Endometrial microvascular endothelial cells (primary cell): ENCODE data around the gene LTO1. TPM values are rescaled to one million over a fixed set of nuclear protein-coding genes. Genes with fewer than 3 reads are reported as not detected.

Experiments
- in situ Hi-C: cut with HindIII; loops from 2 replicates; pipeline ENCODE4 v1.10.0; 2017; ENCODE audit warnings: low sequenced_read_pairs, low pct_unique_long_range_greater_than_20kb; ENCODE audit errors: inconsistent ontology term
- total RNA-seq: library from RNA; depleted of rRNA; stranded (reverse); fragments of >200 nt; gene quantifications from one replicate; pipeline ENCODE4 v1.2.3, GENCODE V29; 2015; ENCODE audit errors: inconsistent ontology term

The LTO1 gene
- total RNA-seq, 1 donor from 2014 or later = 18.4 TPM

DNA sequence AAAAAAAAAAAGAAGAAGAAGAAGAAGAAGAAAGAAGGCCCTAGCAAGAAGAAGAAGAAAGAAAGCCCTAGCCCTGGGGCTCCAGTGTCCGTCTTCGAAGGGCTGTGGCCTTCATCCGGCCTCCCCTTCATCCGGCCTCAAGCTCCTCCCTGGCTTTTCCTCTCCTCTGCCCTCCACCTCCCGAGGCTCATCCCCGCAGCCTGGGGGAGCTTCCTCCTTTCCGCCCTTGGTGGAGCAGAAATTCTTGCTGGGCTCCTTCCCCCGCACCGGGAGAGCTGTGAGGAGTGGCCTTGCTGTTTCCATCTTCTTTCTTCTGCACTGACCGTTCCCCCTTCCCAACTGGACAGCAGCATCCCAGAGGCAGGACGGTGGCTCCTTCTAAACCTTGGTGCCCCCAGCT is 9.5 kb upstream of the LTO1 start:
- in situ Hi-C loops = no loop called here

DNA sequence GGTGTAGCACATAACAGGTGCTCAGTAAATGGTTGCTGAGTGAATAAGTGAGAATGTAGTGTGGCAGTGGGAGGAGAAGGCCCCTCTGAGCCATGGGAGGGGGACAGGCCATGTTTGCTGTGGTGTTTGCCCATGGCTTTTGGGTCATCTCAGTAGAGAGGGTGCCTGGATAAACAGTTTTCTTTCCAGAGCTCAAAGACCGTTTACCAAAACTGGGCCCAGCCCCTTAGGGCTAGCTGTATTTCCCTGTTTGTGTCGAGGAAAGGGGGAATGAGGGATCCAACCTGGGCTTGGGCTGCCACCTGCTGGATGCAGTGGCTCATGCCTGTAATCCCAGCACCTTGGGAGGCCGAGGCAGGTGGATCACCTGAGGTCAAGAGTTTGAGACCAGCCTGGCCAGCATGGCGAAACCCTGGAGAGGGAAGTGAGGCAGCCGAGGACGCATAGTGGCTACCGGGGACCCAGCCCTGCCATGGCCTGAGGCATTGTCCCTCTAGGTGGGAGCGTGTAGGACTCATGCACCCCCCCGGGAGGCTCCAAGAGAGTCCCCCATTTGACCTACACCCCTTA is 8.7 kb upstream of the LTO1 start:
- in situ Hi-C loops = no loop called here

DNA sequence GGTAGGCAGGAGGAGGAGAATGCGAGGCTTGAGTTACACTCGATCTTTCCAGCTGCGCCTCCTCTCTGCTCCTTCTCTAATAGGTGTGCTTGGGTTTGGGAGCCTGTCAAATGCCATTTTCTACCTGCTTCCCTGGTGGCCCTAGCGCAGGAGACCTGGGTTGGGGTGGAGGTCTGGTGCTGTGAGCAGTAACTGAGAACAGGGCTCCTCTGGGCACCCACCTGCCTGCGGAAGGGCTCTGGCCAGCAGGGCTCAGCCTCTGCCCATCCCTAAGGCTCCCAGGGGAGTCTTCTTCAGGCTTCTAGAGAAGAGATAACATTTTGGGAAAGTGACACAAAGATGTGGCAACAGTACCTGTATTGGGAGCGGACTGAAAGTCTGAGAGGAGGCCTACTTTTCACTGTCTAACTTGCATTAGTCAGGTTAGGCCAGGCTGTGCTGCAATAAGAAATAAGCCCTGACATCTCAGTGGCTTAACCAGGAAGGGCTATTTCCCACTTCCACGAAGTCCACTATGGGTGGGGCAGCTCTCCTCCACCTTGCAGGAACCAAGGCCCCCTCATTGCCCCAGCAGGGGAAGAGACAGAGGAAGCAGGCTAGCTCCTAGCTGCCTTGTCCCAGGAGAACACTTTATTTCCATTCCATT is 7.7 kb upstream of the LTO1 start:
- in situ Hi-C loops = no loop called here

DNA sequence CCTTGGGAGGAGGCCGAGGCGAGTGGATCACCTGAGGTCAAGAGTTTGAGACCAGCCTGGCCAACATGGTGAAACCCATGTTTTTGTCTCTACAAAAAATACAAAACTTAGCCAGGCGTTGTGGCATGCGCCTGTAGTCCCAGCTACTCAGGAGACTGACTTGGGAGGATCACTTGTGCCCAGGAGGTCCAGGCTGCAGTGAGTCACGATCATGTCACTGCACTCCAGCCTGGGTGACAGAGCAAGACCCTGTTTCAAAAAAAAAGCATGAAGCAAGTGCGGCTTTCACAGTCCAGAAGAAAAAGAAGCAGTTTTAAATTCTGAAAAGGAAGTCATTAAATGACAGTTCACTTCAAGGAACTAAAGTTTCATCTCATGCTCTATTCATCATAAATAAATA is 7.1 kb upstream of the LTO1 start:
- in situ Hi-C loops = no loop called here

DNA sequence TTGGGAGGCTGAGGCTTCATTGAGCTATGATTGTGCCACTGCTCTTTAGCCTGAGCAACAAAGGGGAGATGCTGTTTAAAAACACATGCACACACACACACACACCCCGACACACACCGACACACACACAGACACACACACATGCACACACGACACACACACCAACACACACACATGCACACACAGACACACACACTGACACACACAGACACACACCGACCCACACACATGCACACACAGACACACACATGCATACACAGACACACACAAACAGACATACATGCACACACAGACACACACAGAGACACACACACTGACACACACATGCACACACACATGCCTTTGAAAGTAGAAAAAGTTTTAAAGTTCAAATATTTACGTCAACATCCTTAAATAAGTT is 5.5 kb upstream of the LTO1 start:
- in situ Hi-C loops = no loop called here

DNA sequence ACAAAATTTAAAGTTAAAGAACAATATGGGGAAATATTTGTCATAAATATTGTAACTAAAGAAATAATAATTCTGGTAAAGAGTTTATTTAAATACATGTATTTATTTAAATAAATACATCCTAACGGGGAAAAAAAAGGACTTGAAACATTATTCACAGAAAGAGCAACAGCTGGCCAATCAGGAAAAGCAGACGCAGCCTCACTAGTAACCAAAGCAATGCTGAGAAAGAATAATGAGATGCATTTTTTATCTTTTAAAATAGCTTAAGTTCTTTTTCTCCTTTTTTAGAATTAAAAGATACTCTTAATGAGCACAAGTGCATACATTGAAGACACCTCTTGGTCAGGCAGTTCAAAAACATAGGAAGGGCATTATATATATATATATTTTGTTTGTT is 2.6 kb upstream of the LTO1 start:
- in situ Hi-C loops = no loop called here

DNA sequence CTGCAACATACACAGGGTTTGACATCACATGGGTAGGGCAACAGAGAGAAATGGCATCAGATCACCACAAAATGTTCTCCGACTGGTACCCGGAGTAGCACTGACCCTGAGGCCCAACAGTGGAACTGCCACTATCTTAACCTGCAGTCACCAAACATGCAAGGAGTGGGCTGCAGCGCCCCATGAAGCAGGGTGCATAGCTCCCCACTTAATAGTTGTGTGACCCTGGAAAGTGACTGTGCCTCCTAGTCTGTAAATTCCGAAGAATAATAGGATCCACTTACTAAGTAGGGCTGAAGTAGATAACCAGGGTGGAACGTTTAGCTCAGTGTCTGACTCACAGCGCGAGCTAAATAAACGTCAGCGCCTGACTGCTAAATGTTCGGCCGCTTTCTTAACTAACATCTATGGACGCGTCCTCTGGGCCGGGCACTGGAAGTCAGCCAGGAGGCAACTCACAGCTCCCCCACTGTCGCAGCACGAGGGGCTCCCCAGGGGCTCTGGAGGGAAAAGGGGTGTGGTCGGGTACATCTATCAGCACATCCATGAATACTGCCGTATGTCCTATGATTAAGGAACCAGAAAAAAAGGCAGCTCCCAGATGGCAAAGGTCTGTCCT is 777 bp downstream of the LTO1 start:
- in situ Hi-C loops = loop anchor here (25.0 kb wide), 1 partner anchor 562 kb away; no protein-coding TSS in a partner anchor

DNA sequence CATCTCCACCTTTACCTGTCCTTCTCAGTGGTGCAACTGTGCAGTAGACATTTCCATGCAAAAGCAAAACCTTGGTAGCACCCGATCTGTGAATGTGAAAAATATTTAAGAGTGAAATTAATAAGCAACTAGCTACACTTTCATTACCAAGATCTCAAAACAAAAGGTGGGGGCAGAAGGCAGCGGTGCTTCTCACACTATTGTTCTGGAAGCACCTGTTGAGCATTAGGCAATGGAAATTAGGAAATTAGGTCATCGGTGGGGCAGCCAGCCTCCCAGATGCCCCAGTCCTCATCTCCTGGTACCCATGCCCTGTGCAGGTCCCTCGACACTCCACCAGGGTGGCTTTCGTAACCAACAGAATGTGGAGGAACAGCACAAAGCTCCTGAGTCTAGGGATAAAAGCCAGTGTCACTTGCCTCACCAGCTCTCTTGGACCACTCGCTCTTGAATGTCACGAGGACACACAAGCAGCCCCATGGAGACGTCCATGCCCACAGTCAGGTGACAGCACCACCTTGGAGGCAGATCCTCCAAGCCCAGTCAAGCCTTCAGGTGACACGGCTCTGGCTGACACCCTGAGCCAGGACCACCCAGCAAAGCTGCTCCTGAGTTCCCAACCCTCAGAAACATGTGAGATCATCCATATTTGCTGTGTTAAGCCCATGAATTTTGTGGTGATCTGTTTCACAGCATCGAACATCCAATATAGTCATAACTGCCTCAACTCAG is 3.3 kb downstream of the LTO1 start:
- in situ Hi-C loops = loop anchor here (25.0 kb wide), 1 partner anchor 560 kb away; no protein-coding TSS in a partner anchor

DNA sequence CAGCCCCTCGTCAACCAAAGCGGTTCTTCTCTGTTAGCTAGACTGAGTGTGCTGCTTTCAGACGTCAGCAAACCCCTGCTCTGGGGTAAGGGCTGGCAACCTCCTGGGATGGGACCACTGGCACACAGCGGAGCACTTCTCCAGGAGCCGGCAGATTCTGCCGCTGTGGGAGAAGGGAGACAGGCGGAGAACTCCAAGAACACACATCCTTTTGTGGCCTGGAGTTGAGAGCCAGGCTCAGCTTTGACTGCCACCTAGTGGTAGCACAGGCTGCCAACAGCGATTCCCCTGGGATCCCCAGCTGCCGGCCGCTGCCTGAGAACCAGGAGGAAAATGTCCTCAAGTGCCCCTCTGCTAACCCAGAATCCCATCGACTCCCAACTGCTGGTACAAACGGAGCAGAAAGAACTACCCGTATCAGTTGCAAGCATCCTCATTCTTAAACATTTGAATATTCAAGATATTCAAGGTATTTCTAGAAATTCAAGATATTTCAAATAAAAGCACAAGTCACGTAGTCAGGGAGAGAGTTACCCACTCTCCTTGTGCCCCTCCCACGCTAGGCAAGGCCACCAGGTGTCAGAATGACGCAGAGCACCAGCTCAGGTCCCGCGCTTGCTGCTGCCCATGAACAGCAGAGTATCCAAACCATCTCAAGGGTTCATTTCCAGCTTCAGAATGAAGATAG is 4.9 kb downstream of the LTO1 start:
- in situ Hi-C loops = loop anchor here (25.0 kb wide), 1 partner anchor 558 kb away; no protein-coding TSS in a partner anchor

DNA sequence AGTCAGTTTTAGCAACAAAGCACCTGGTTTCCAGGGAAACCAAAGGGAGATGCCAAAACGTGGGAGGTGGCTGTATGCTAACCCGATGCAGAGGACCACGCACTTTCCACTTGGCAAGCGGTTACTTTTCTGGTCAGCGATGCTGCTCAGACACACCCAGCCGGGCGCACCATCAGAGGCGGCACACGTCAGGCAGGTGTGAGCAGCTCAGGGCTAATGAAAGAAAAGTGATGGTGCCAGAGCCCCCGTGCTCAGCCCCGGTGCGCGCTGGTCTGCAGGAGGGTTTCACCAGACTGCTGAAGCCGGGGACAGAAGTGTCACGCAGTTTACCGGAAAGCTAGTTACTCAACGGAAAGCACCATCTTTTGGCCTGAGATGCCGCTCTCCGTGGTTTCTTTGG is 5.7 kb downstream of the LTO1 start:
- in situ Hi-C loops = loop anchor here (25.0 kb wide), 1 partner anchor 557 kb away; no protein-coding TSS in a partner anchor

DNA sequence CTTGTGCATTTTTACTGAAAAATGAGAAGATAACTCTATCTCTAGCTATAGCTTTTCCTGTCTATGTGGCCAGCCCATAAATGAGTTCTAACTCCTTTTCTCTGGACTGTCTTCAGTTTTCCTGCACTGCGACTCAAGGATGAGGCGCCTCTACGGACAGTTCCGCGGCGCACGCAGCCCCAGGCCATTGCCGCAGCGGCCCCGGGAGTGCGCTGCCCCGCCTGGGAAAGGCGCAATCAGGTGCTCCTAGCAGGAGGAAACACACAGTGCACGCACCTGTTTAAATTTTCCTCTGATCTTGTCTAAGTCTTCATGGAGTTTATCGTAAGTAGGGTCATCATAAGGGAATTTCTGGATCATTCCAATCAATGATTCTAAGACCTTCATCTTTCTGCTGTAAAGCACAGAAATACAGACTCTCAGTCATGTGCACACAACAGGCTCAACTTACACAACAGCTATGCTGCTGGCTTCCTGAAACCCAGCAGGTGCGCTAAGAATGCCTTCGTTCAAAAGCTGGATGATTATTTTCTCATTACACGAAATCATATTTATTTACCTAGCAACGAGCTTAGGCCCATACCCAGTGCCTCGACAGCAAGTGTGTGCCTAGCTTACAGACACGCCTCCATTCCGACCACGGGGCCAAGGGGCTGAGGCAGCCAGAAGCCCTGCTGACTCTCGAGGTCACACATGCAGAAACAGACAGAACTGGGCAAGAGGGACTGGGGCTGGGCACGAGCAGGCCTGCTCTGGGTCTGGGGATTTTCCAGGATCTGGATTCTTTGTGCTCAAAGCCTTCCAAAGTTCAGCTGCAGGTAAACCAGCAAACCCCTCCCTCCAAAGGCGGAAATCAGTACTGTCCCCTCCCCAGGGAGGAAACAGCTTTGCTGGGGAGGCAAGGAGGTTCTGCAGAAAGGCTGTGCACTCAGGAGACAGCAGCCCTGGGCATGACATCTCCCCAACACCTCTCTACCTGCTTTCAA is 7.2 kb downstream of the LTO1 start:
- in situ Hi-C loops = loop anchor here (25.0 kb wide), 1 partner anchor 556 kb away; no protein-coding TSS in a partner anchor

DNA sequence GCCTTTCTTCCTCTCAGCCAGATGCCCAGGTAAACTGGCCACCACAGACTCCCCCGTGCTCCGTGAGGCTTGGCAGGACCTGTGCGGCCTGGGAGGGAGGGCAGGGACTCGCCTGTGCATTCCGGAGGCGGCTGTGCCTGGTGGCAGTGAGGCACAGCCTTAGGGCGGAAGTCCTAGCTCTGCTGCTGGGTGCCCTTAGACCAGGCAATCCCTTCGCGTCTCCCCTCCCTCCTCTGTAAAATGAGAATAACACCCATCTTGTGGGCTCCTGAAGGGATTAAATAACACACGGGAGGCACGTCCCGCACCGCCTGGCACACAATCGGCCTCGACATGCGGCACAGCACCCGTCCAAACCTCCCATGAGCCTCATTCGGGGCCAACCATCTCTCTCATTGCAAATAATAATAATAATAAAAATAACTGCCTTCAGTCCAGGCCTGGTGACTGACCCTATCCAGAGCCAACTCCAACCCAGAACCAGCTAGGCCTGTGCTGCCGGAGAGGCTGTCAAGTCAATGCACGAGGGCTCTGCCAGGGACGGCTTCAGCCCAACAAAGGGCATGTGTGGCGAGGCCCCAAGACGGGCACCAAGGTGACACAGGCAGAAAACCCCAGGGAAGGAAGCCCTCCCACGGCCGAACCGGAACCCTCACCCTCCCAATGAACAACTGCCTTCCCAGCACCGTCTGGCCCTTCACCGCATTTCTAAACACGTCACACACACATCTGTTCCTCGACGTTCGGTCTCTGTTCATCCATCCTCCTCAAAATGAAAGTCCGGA is 8.2 kb downstream of the LTO1 start:
- in situ Hi-C loops = loop anchor here (25.0 kb wide), 1 partner anchor 555 kb away; no protein-coding TSS in a partner anchor

DNA sequence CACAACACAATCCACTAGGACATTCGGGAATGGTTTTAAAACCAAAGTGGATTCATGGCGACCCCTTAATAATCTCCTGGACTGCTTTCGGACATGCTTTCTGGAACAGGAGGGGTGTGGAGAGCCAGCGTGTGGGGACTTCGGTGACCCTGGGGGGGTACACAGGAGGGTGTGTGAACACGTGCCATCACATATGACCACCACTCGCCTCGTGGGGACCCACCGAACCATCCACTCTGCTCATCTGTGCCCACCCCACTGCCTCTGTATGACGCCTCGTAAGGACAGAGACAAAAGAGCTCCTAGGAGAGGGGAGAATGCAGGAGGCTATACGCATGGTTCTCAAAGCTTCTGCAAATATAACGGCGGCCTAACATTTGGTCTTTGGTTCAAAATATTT is 8.9 kb downstream of the LTO1 start:
- in situ Hi-C loops = loop anchor here (25.0 kb wide), 1 partner anchor 554 kb away; no protein-coding TSS in a partner anchor

DNA sequence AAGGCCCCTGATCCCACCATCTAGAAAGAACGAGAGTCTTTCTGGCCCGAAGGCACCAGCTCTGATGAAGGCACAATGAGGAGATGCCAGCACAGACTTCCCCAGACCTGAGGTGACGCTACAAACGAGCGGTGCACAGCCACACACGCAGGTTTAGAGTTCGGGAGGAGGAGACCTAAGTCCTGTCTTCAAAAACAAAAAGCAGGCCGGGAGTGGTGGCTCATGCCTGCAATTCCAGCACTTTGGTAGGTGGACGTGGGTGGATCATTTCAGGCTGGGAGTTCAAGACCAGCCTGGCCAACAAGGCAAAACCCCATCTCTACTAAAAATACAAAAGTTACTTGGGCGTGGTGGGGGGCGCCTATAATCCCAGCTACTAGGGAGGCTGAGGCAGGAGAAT is 9.5 kb downstream of the LTO1 start:
- in situ Hi-C loops = loop anchor here (25.0 kb wide), 1 partner anchor 553 kb away; no protein-coding TSS in a partner anchor

DNA sequence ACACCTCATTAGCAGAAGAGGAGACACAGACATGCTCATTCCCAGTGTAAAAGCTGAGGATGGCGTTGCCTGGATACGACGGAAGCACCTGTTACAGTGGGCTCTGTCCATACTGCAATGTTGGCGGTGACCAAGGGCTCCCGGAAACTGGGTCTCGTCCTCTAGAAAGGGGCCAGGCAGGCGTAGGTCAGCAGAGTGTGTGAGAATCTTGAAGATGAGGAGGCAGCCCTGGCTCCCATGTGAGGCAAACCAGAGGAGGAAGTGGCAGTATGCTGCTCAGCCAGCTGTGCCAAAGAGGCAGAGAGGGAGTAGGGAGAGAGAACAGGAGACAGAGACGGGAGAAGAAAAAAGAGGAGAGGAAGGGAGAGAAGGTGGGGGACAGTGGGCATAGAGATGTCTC is 10.3 kb downstream of the LTO1 start:
- in situ Hi-C loops = loop anchor here (25.0 kb wide), 1 partner anchor 553 kb away; no protein-coding TSS in a partner anchor

DNA sequence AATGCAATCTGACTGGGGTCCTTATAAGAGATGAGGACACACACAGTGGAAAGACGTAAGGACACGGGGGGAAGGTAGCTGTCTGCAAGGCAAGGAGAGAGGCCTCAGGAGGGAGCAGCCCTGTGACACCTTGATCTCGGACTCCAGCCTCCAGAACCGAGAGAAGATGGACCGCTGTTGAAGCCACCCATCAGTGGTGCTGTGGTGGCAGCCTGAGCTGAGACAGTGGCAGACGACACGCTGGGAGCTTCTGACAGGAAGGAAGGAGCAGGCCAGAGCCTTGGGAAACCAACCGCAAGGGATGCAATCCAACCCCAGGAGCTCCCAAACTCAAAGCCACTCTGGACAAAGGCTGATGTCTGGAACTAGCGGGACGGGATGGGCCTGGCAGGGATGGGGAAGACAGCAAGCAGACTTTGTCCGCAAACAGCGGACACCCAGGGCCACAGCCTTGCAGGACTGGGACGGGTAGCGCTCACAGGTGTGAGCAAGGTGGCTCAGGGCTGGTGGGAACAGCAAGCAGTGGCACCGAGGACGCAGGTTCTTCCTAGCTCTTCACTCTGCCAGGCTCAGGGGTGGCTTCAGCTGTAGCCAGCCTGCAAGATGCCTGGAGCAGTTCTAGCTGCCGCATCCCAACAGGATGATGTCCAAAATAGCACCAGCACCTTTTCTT is 10.9 kb downstream of the LTO1 start:
- in situ Hi-C loops = loop anchor here (25.0 kb wide), 1 partner anchor 552 kb away; no protein-coding TSS in a partner anchor
